IMR-90 (cell line): ENCODE data around the gene PLB1. TPM values are rescaled to one million over a fixed set of nuclear protein-coding genes. Genes with fewer than 3 reads are reported as not detected.
A peak's percentile ranks its signal among the peaks of the same experiment; 100 is the strongest.

Experiments used
- ATAC-seq: fragments of 200-7000 bp; cut with Tn5 transposase; 2 replicates; pipeline ENCODE4 v1.9.1; 2020; ENCODE audit warnings: low read depth, mild to moderate bottlenecking, moderate library complexity
- Bru-seq: library from RNA; stranded (reverse); fragments of 400-500 nt; gene quantifications from one replicate; lab custom pipeline; 2021; lab: Mats Ljungman, UMichigan
- BruChase-seq, 2 experiments: library from RNA; stranded (reverse); fragments of 400-500 nt; gene quantifications; one replicate each; lab custom pipeline; 2021; lab: Mats Ljungman, UMichigan
- BruUV-seq: library from RNA; stranded (reverse); fragments of 400-500 nt; replicated peaks from 2 replicates; lab custom pipeline; 2021; lab: Mats Ljungman, UMichigan
- CTCF ChIA-PET: fragments of 300-600 bp; formaldehyde crosslinking; extraction: SDS; loops from one replicate; lab custom pipeline; 2021; ENCODE audit warnings: antibody characterized with exemption; lab: Yijun Ruan, JAX
- POLR2A ChIA-PET: fragments of 300-600 bp; sonication (Branson Sonifier 250); formaldehyde crosslinking; loops from one replicate; lab custom pipeline; 2022; ENCODE audit warnings: antibody characterized with exemption; ENCODE audit not compliant: unreplicated experiment; lab: Charles Lee
- DNase-seq: peaks from one replicate; pipeline ENCODE4 v3.0.0; 2013
- H2AFZ ChIP-seq: replicated peaks from 2 replicates; pipeline ENCODE3; 2013; ENCODE audit warnings: low read length, mild to moderate bottlenecking; ENCODE audit not compliant: poor library complexity
- H2AK5ac ChIP-seq: 2 replicates; pipeline ENCODE4 v1.6.1; 2013; ENCODE audit warnings: low read depth, low read length, inconsistent platforms
- H2AK9ac ChIP-seq: replicated peaks from 2 replicates; pipeline ENCODE3; 2013; ENCODE audit warnings: mild to moderate bottlenecking, low read depth, low read length, moderate library complexity; ENCODE audit not compliant: poor library complexity
- H2BK120ac ChIP-seq: 2 replicates; pipeline ENCODE4 v1.6.1; 2013; ENCODE audit warnings: low read depth, low read length, inconsistent platforms
- H2BK15ac ChIP-seq: 3 replicates; pipeline ENCODE4 v1.6.1; 2013; ENCODE audit warnings: low read depth, low read length, inconsistent platforms
- H2BK20ac ChIP-seq: 2 replicates; pipeline ENCODE4 v1.6.1; 2013; ENCODE audit warnings: low read depth, mild to moderate bottlenecking, inconsistent platforms, low read length, moderate library complexity
- H2BK5ac ChIP-seq: 2 replicates; pipeline ENCODE4 v1.6.1; 2013; ENCODE audit warnings: mild to moderate bottlenecking, low read depth, low read length, inconsistent platforms; ENCODE audit not compliant: poor library complexity, severe bottlenecking
- H3K14ac ChIP-seq: replicated peaks from 2 replicates; pipeline ENCODE4 v1.6.1; 2013; ENCODE audit warnings: low read depth, low read length, inconsistent platforms
- H3K18ac ChIP-seq: 2 replicates; pipeline ENCODE4 v1.6.1; 2013; ENCODE audit warnings: low read depth, low read length, control low read depth
- H3K23ac ChIP-seq: 2 replicates; pipeline ENCODE4 v1.6.1; 2013; ENCODE audit warnings: low read depth, low read length, inconsistent platforms
- H3K27ac ChIP-seq: 2 replicates; pipeline ENCODE4 v1.5.1; 2013; ENCODE audit warnings: mild to moderate bottlenecking, control low read depth, low read length; ENCODE audit not compliant: insufficient read depth
- H3K27me3 ChIP-seq: 2 replicates; pipeline ENCODE4 v1.6.1; 2013; ENCODE audit warnings: low read length; ENCODE audit not compliant: control insufficient read depth, insufficient read depth
- H3K36me3 ChIP-seq: 2 replicates; pipeline ENCODE4 v1.6.1; 2013; ENCODE audit warnings: low read length, mixed read lengths; ENCODE audit not compliant: control insufficient read depth, insufficient read depth
- H3K4ac ChIP-seq: 2 replicates; pipeline ENCODE4 v1.6.1; 2013; ENCODE audit warnings: low read depth, low read length, inconsistent platforms
- H3K4me1 ChIP-seq: 2 replicates; pipeline ENCODE4 v1.6.1; 2013; ENCODE audit warnings: low read length, mixed read lengths; ENCODE audit not compliant: control insufficient read depth, insufficient read depth
- H3K4me2 ChIP-seq: 2 replicates; pipeline ENCODE4 v1.6.1; 2013; ENCODE audit warnings: low read depth, mild to moderate bottlenecking, control low read depth, low read length, moderate library complexity
- H3K4me3 ChIP-seq: 2 replicates; pipeline ENCODE4 v1.5.1; 2013; ENCODE audit warnings: low read depth, mild to moderate bottlenecking, control low read depth, low read length, moderate library complexity; ENCODE audit not compliant: insufficient read depth
- H3K56ac ChIP-seq: 2 replicates; pipeline ENCODE4 v1.6.1; 2013; ENCODE audit warnings: low read length, inconsistent platforms; ENCODE audit not compliant: insufficient read depth; ENCODE audit errors: extremely low read depth
- H3K79me1 ChIP-seq, 2 experiments: 2 replicates each; pipeline ENCODE4 v1.6.1; 2013; ENCODE audit warnings: low read length in 2 of 2, inconsistent platforms in 1 of 2, low read depth in 1 of 2
- H3K9ac ChIP-seq: 2 replicates; pipeline ENCODE4 v1.6.1; 2013; ENCODE audit warnings: low read depth, low read length, control low read depth
- H3K9me1 ChIP-seq: 2 replicates; pipeline ENCODE4 v1.6.1; 2013; ENCODE audit warnings: low read length, inconsistent platforms; ENCODE audit not compliant: insufficient read depth
- H3K9me3 ChIP-seq: 2 replicates; pipeline ENCODE4 v1.6.1; 2013; ENCODE audit warnings: low read length; ENCODE audit not compliant: control insufficient read depth, insufficient read depth
- H4K20me1 ChIP-seq: 2 replicates; pipeline ENCODE4 v1.6.1; 2013; ENCODE audit warnings: low read length, inconsistent platforms; ENCODE audit not compliant: insufficient read depth
- H4K5ac ChIP-seq: 2 replicates; pipeline ENCODE4 v1.6.1; 2013; ENCODE audit warnings: mild to moderate bottlenecking, low read depth, low read length, control low read depth
- H4K8ac ChIP-seq, 2 experiments: 2 replicates each; pipeline ENCODE4 v1.6.1; 2013; ENCODE audit warnings: low read depth in 2 of 2, low read length in 2 of 2, control low read depth in 1 of 2, inconsistent platforms in 1 of 2
- H4K91ac ChIP-seq: 2 replicates; pipeline ENCODE4 v1.6.1; 2013; ENCODE audit warnings: low read depth, low read length, inconsistent platforms; ENCODE audit not compliant: insufficient read depth
- CEBPB ChIP-seq: IDR thresholded peaks from 2 replicates; pipeline ENCODE4 v1.6.1; 2012; ENCODE audit warnings: low read depth, low read length, improper control_type of control experiment
- CHD1 ChIP-seq: IDR thresholded peaks from 2 replicates; pipeline ENCODE4 v1.6.1; 2012; ENCODE audit warnings: low read depth, low read length, improper control_type of control experiment
- FOS ChIP-seq: fragments of 150-350 bp; IDR thresholded peaks from 2 replicates; pipeline ENCODE4 v1.6.1; 2016; ENCODE audit warnings: low read depth, low read length
- MAZ ChIP-seq: IDR thresholded peaks from 2 replicates; pipeline ENCODE4 v1.6.1; 2012; ENCODE audit warnings: low read depth, mild to moderate bottlenecking, low read length, improper control_type of control experiment, moderate library complexity, borderline replicate concordance
- POLR2A ChIP-seq: IDR thresholded peaks from 2 replicates; pipeline ENCODE4 v1.6.1; 2012; ENCODE audit warnings: mild to moderate bottlenecking, low read depth, low read length
- RAD21 ChIP-seq: IDR thresholded peaks from 2 replicates; pipeline ENCODE4 v1.6.1; 2012; ENCODE audit warnings: low read length, improper control_type of control experiment
- RCOR1 ChIP-seq: IDR thresholded peaks from 2 replicates; pipeline ENCODE4 v1.6.1; 2012; ENCODE audit warnings: mild to moderate bottlenecking, low read length, improper control_type of control experiment; ENCODE audit not compliant: insufficient replicate concordance
- RFX5 ChIP-seq: IDR thresholded peaks from 2 replicates; pipeline ENCODE4 v1.8.0; 2012; ENCODE audit warnings: low read depth, mild to moderate bottlenecking, low read length, moderate library complexity
- SMC3 ChIP-seq: fragments of 150-350 bp; IDR thresholded peaks from 2 replicates; pipeline ENCODE4 v1.6.1; 2016; ENCODE audit warnings: low read depth, mild to moderate bottlenecking, antibody characterized with exemption, low read length, moderate library complexity
- WGBS, 2 experiments: methylation state at CpG; one replicate each; pipeline versions ENCODE4 v1.1.5 to v1.1.7; 2013; ENCODE audit warnings: missing lambda C conversion rate in 2 of 2; ENCODE audit not compliant: insufficient read length in 1 of 2; ENCODE audit errors: extremely low coverage in 2 of 2; 5-methylcytosine and 5-hydroxymethylcytosine counted together
- dilution Hi-C: fragments of 300-500 bp; cut with HindIII; formaldehyde crosslinking; loops from one replicate; pipeline ENCODE4 v1.14.3; 2018; ENCODE audit warnings: low sequenced_read_pairs; ENCODE audit not compliant: unreplicated experiment
- in situ Hi-C: fragments of 300-500 bp; cut with MboI; formaldehyde crosslinking; loops from 3 replicates; pipeline ENCODE4 v1.14.3; 2019; ENCODE audit warnings: low sequenced_read_pairs, inconsistent platforms, mixed read lengths
- intact Hi-C: fragments of 100-400 bp; cut with micrococcal nuclease; formaldehyde crosslinking; loops from 2 replicates; pipeline ENCODE4 v1.10.0; 2022
- long read RNA-seq: library from polyadenylated mRNA; unstranded; transcript quantifications from one replicate; pipeline ENCODE4 v2.0.0, GENCODE V29; 2021; ENCODE audit not compliant: unreplicated experiment
- polyA plus RNA-seq, 3 experiments: library from polyadenylated mRNA; depleted of rRNA; stranded (reverse); fragments of >200 nt; gene quantifications; 2 replicates each; pipeline ENCODE4 v1.2.3, GENCODE V29; 2012; ENCODE audit warnings: low replicate concordance in 1 of 3
- total RNA-seq: library from RNA; depleted of rRNA; stranded (reverse); fragments of >200 nt; gene quantifications from 2 replicates; pipeline ENCODE4 v1.2.3, GENCODE V29; 2012; rRNA removed
- TF ChIP-seq, protein P1 (sequence below): conservative IDR thresholded peaks from 2 replicates; pipeline ENCODE4 v1.5.1; 2012; ENCODE audit warnings: mild to moderate bottlenecking, low read depth, low read length, improper control_type of control experiment

The PLB1 gene, protein sequence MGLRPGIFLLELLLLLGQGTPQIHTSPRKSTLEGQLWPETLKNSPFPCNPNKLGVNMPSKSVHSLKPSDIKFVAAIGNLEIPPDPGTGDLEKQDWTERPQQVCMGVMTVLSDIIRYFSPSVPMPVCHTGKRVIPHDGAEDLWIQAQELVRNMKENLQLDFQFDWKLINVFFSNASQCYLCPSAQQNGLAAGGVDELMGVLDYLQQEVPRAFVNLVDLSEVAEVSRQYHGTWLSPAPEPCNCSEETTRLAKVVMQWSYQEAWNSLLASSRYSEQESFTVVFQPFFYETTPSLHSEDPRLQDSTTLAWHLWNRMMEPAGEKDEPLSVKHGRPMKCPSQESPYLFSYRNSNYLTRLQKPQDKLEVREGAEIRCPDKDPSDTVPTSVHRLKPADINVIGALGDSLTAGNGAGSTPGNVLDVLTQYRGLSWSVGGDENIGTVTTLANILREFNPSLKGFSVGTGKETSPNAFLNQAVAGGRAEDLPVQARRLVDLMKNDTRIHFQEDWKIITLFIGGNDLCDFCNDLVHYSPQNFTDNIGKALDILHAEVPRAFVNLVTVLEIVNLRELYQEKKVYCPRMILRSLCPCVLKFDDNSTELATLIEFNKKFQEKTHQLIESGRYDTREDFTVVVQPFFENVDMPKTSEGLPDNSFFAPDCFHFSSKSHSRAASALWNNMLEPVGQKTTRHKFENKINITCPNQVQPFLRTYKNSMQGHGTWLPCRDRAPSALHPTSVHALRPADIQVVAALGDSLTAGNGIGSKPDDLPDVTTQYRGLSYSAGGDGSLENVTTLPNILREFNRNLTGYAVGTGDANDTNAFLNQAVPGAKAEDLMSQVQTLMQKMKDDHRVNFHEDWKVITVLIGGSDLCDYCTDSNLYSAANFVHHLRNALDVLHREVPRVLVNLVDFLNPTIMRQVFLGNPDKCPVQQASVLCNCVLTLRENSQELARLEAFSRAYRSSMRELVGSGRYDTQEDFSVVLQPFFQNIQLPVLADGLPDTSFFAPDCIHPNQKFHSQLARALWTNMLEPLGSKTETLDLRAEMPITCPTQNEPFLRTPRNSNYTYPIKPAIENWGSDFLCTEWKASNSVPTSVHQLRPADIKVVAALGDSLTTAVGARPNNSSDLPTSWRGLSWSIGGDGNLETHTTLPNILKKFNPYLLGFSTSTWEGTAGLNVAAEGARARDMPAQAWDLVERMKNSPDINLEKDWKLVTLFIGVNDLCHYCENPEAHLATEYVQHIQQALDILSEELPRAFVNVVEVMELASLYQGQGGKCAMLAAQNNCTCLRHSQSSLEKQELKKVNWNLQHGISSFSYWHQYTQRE (N-terminal part only)
- total RNA-seq (0.90 and 1.4 TPM in 2 replicates), polyA plus RNA-seq (2012; rRNA removed) (0.43 and 0.74 TPM in 2 replicates), Bru-seq, nascent RNA (percentile 24 among the genes with signal in this experiment), BruChase-seq, experiment 1, labeled RNA remaining after a 6-hour chase (percentile 27 among the genes with signal in this experiment), BruChase-seq, experiment 2, labeled RNA remaining after a 2-hour chase (percentile 26 among the genes with signal in this experiment)
- 0.09 and 0.34 TPM in 2 replicates for polyA plus RNA-seq (2012; cell fraction: cytosol; rRNA removed)
- 2.0 and 4.3 TPM in 2 replicates for polyA plus RNA-seq (2012; cell fraction: nucleus; rRNA removed; ENCODE audit: low replicate concordance)
- long read RNA-seq, partial matches to known transcripts = 2 of 3 reads
- long read RNA-seq, other reads (novel, unspliced or antisense) = 1 of 3 reads

DNA sequence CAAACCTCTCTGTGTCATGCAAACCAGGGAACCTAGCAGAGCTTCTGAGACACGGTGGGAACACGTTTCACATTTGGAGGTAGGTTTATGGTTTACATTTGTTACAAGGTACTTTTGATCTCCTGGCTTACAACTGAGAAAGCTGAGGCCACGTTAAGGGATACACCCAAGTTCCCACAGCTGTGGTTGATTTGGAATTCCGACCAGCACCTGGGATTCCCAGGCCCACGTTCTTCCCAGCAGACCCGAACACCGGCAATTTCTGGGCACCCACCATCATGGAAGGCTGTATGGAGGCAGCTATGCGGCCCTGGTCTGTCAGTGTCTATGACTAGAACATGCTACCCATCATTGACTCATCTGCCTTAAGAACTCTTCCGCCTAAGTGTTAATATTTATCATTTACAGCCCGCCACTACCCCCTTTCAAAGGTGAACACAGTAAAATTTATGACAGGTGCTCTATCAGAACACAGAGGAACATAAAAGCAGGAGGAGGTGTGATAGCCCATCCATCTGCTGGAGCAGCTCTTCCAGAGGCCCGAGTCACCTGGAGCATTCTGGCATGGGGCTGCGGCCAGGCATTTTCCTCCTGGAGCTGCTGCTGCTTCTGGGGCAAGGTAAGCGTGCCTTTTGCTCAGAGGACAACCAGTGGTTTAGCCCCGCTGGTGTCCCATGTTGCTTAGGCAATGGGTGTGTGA is at the start of gene PLB1:
Gene PLB1, plus strand, starts transcription at position 510 of the 700 bp plus-strand sequence. Its CDS starts 55 bp downstream, at position 565.
- CTCF ChIA-PET = no interaction called here
- Histone ChIP-seq H3K9me1 (no peaks in the 10 kb centered on the region), H3K9me3 (no peaks in the 10 kb centered on the region), H2AK9ac (no peak within 1 kb of the TSS), H3K27ac (no peak within 1 kb of the TSS), H4K91ac (no peak within 1 kb of the TSS), H3K79me1 (no peaks in the 10 kb centered on the region), H3K4me2 (no peak within 1 kb of the TSS), H2AK5ac (no peak within 1 kb of the TSS), H2BK15ac (no peak within 1 kb of the TSS), H2AFZ (no peak within 1 kb of the TSS), H2BK120ac (no peak within 1 kb of the TSS), H3K4me1 (no peaks in the 10 kb centered on the region), H3K14ac (no peak within 1 kb of the TSS), H3K18ac (no peak within 1 kb of the TSS), H4K20me1 (no peaks in the 10 kb centered on the region), H3K4ac (no peak within 1 kb of the TSS), H2BK20ac (no peak within 1 kb of the TSS), H3K27me3 (peaks cover 55% of the 10 kb centered on the region), H3K9ac (no peak within 1 kb of the TSS), H3K23ac (no peak within 1 kb of the TSS), H3K4me3 (no peak within 1 kb of the TSS), H3K36me3 (no peaks in the 10 kb centered on the region), H4K5ac (no peak within 1 kb of the TSS), H4K8ac (no peak within 1 kb of the TSS), H2BK5ac (no peak within 1 kb of the TSS), H3K56ac (no peak within 1 kb of the TSS)
- POLR2A ChIA-PET = no interaction called here
- DNase-seq = no peak
- in situ Hi-C loops (no loop called here), intact Hi-C loops (no loop called here), dilution Hi-C loops (no loop called here)
- ATAC-seq = no peak
- WGBS, 2 experiments = 63% methylated on average over 6 of the region's 14 CpGs; no CpG with 5 or more reads in 1 of the 2 experiments
- BruUV-seq = no TSS peak
- no peak for TF ChIP-seq MAZ
- no peak for TF ChIP-seq POLR2A
- no peak for TF ChIP-seq RFX5
- no peak for TF ChIP-seq CEBPB
- TF ChIP-seq RAD21 = no peak
- TF ChIP-seq, protein P1, sequence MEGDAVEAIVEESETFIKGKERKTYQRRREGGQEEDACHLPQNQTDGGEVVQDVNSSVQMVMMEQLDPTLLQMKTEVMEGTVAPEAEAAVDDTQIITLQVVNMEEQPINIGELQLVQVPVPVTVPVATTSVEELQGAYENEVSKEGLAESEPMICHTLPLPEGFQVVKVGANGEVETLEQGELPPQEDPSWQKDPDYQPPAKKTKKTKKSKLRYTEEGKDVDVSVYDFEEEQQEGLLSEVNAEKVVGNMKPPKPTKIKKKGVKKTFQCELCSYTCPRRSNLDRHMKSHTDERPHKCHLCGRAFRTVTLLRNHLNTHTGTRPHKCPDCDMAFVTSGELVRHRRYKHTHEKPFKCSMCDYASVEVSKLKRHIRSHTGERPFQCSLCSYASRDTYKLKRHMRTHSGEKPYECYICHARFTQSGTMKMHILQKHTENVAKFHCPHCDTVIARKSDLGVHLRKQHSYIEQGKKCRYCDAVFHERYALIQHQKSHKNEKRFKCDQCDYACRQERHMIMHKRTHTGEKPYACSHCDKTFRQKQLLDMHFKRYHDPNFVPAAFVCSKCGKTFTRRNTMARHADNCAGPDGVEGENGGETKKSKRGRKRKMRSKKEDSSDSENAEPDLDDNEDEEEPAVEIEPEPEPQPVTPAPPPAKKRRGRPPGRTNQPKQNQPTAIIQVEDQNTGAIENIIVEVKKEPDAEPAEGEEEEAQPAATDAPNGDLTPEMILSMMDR = no peak
- TF ChIP-seq CHD1 = no peak
- no peak for TF ChIP-seq FOS
- TF ChIP-seq RCOR1 = no peak
- no peak for TF ChIP-seq SMC3
